Glutamatergic neuron (in vitro differentiated cells): ENCODE results near the gene NBEA. TPM values are rescaled to one million over a fixed set of nuclear protein-coding genes. Genes with fewer than 3 reads are reported as not detected.

Experiments
- DNase-seq: peaks from one replicate; pipeline ENCODE4 v3.0.0; 2022
- H3K27ac Mint-ChIP-seq: one replicate; pipeline ENCODE4 v1.8.0; 2020; ENCODE audit warnings: mild to moderate bottlenecking, mixed read lengths, inconsistent platforms; ENCODE audit not compliant: unreplicated experiment
- H3K27me3 Mint-ChIP-seq: one replicate; pipeline ENCODE4 v1.8.0; 2020; ENCODE audit warnings: mild to moderate bottlenecking, moderate library complexity, mixed read lengths, inconsistent platforms; ENCODE audit not compliant: unreplicated experiment
- H3K36me3 Mint-ChIP-seq: one replicate; pipeline ENCODE4 v1.8.0; 2020; ENCODE audit warnings: mild to moderate bottlenecking, mixed read lengths, inconsistent platforms; ENCODE audit not compliant: unreplicated experiment
- H3K4me1 Mint-ChIP-seq: one replicate; pipeline ENCODE4 v1.8.0; 2020; ENCODE audit warnings: mild to moderate bottlenecking, low read depth, mixed read lengths, inconsistent platforms; ENCODE audit not compliant: unreplicated experiment
- H3K4me3 Mint-ChIP-seq: one replicate; pipeline ENCODE4 v1.8.0; 2020; ENCODE audit warnings: mild to moderate bottlenecking, mixed read lengths, inconsistent platforms; ENCODE audit not compliant: unreplicated experiment
- H3K9me3 Mint-ChIP-seq: one replicate; pipeline ENCODE4 v1.8.0; 2020; ENCODE audit warnings: mild to moderate bottlenecking, moderate library complexity, mixed read lengths, inconsistent platforms; ENCODE audit not compliant: unreplicated experiment
- total RNA-seq: library from RNA; stranded (reverse); fragmentation: NEBNext Ultra II Directional; extraction: Animal tissue kit (Norgen Biotek cat#: 25700); gene quantifications from one replicate; pipeline ENCODE4 v1.2.1, GENCODE V29; 2021; ENCODE audit not compliant: unreplicated experiment
- TF ChIP-seq, protein P1 (sequence below): fragments of 200-600 bp; sonication (generic); IDR thresholded peaks from one replicate; pipeline ENCODE4 v1.5.0; 2021; ENCODE audit not compliant: partially characterized antibody, unreplicated experiment

Gene NBEA
- total RNA-seq, 1 donor from 2014 or later = 48.3 TPM

DNA sequence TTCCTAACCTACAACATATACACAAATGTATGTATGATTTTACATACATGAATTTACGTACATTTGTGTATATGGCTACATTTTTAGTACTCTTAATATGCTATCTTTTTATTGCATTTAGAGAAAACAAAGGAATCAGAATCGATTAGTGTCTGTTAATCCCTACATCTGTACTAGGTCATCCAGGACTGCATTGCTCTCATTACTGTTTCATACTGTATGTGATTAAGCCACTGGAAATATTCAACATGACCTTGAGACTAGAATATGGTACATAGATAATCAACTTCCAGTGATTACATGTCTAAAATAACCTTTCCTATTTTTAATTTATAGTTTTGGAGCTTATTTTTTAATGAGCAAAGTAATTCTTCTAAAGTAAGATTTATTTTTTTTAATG is 539.7 kb downstream of the NBEA start:
- TF ChIP-seq, protein P1, sequence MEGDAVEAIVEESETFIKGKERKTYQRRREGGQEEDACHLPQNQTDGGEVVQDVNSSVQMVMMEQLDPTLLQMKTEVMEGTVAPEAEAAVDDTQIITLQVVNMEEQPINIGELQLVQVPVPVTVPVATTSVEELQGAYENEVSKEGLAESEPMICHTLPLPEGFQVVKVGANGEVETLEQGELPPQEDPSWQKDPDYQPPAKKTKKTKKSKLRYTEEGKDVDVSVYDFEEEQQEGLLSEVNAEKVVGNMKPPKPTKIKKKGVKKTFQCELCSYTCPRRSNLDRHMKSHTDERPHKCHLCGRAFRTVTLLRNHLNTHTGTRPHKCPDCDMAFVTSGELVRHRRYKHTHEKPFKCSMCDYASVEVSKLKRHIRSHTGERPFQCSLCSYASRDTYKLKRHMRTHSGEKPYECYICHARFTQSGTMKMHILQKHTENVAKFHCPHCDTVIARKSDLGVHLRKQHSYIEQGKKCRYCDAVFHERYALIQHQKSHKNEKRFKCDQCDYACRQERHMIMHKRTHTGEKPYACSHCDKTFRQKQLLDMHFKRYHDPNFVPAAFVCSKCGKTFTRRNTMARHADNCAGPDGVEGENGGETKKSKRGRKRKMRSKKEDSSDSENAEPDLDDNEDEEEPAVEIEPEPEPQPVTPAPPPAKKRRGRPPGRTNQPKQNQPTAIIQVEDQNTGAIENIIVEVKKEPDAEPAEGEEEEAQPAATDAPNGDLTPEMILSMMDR = no peak
- Mint-ChIP-seq H3K27me3 (peaks cover 14% of the 10 kb centered on the region), H3K36me3 (peaks cover 5% of the 10 kb centered on the region), H3K9me3 (peaks cover 14% of the 10 kb centered on the region), H3K4me3 (no peak overlapping the region), H3K4me1 (peaks cover 59% of the 10 kb centered on the region), H3K27ac (no peak overlapping the region)
- no peak for DNase-seq

DNA sequence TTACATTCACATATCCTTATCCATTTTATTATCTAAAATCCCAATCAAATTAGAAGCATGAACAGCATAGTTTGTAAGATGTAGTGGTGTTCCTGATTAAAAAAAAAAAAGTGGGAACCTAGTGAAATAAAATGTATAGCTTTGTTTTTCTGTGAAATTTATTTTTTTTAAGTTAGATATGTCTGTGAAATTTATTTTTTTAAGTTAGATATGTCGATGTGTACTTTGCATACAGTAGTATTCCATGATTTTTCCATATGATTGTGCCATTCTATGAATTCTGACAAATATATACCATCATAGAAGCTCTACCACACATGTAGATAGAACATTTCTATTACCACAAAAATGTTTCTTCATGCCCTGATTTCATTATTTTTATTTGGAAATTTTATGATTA is 540.5 kb downstream of the NBEA start:
- TF ChIP-seq, protein P1 = no peak
- DNase-seq = no peak
- peaks cover 54% of the 10 kb centered on the region for H3K4me1 Mint-ChIP-seq
- H3K9me3 Mint-ChIP-seq = peaks cover 8% of the 10 kb centered on the region
- H3K27me3 Mint-ChIP-seq = peaks cover 10% of the 10 kb centered on the region
- no peak overlapping the region for H3K27ac Mint-ChIP-seq
- H3K4me3 Mint-ChIP-seq = no peak overlapping the region
- no peaks in the 10 kb centered on the region for H3K36me3 Mint-ChIP-seq

DNA sequence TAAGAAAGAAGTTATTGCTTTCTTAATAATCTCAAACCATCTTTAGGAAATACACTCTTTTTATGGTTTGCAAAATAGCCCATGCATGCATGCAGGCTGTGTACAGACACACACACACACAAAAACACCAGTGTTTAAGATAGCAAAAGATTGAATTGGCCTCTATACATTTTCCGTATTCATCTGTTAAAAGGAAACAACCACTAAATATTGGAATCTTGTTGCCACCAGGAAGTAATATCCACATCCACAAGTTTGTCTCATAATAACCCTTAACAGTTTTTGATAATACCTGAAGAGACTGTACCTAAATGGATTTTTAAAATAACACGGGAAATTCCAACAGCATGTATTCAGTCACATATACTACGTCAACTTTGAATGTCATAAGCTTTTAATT is 541.7 kb downstream of the NBEA start:
- TF ChIP-seq, protein P1 = no peak
- no peak for DNase-seq
- Mint-ChIP-seq H3K27me3 (peaks cover 2% of the 10 kb centered on the region), H3K36me3 (no peaks in the 10 kb centered on the region), H3K27ac (peak overlapping the region; percentile 90), H3K9me3 (peaks cover 6% of the 10 kb centered on the region), H3K4me1 (peaks cover 50% of the 10 kb centered on the region), H3K4me3 (peak overlapping the region; percentile 63)

DNA sequence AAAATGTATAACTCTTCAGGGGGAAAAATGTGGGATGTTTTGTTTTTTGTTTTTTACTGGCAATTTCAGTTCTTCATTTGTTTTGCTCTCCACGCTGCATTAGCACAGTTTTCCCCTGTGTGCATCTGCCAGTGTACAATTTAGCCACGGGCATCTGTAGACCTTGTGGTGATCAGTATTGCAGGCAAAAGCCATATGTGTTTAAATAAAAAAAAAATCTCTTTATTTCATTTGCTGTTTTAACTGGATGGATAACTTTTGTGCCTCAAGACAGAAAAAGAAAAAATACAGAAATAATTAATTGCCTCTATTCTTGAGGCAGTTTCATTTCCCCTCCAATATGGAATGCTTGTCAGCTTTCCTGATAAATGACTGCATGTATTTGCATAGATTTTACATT is 542.3 kb downstream of the NBEA start:
- H3K27me3 Mint-ChIP-seq = peaks cover 6% of the 10 kb centered on the region
- peak overlapping the region; percentile 77 for H3K4me3 Mint-ChIP-seq
- H3K4me1 Mint-ChIP-seq = peaks cover 50% of the 10 kb centered on the region
- peak; percentile 32 for DNase-seq
- TF ChIP-seq, protein P1 = no peak
- H3K9me3 Mint-ChIP-seq = peaks cover 9% of the 10 kb centered on the region
- H3K27ac Mint-ChIP-seq = peak overlapping the region; percentile 96
- H3K36me3 Mint-ChIP-seq = no peaks in the 10 kb centered on the region

DNA sequence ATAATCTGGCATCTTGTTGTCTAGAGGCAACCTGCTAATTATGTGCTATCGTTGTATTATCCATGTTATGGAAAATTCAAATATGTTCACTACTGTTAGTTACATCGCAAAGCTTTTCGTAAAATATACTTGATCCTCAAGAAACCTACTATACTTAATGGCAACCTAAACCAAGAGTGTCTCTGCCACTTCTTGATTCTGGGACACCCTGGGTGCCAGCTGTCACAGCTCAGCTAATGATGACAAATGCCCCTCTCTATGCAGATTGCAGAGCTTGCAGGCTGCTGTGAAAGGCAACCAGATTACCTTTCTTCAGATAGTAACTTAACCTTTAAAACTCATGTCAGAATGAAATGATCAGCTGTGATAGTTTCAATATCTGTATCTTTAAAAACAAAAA is 543.4 kb downstream of the NBEA start:
- TF ChIP-seq, protein P1 = no peak
- peak overlapping the region; percentile 90 for H3K27ac Mint-ChIP-seq

More for the DNA sequence above, 543.4 kb downstream of the NBEA start:
- Mint-ChIP-seq H3K36me3 (no peaks in the 10 kb centered on the region), H3K27me3 (peaks cover 6% of the 10 kb centered on the region), H3K4me1 (peaks cover 48% of the 10 kb centered on the region), H3K4me3 (peak overlapping the region; percentile 74), H3K9me3 (peaks cover 9% of the 10 kb centered on the region)
- DNase-seq = peak; percentile 62
